HG02973 (cell line): ENCODE measurements around the gene RNF113B.
A peak's percentile ranks its signal among the peaks of the same experiment; 100 is the strongest.

Source experiments
- ATAC-seq: cut with Tn5 transposase; IDR thresholded peaks from one replicate; pipeline ENCODE4 v1.9.1; 2021; ENCODE audit warnings: moderate library complexity; ENCODE audit not compliant: unreplicated experiment

The RNF113B gene

DNA sequence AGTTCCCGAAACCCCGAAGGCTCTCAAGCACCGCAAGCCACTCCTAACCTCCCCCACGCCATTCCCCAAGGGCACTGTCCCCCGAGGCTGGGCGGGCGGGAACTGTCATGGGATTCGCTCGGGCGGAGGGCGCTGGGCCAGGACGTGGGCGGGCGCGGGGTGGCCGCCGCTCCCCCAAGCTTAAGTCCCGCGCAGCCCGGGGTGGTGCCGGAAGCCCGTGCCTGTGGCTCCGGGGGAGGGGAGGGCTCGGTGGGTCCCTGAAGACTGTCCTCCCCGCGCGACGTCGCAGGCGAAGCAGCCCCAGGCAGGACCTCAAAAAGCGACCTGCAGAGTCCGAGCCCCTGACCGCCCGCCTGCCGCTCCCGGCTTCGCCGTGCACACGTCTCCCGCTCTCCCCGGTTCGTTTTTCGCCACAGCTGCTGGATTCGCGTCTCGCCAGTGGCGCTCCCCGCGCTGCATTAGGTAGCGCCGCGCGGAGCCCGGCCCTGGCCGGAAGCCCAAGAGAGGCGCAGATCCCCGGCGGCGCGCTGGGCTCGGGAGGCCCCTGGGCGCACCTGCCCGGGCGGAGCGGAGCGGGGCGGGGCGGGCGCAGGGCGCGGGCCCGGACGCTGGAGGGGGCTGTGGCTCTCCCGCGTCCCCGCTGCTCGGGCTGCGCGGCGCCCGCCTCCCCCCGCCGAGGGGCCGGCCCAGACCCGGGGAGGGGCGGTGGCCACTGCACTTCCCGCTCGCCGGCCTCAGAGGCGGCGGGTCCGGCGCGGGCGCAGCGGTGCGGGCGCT, 34.5 kb downstream of the RNF113B start, which contains the start of gene FARP1:
TSS of gene FARP1 (plus strand) at position 715 of the 777 bp plus-strand sequence. CDS start 70,149 bp downstream, outside the sequence.
- peak; percentile 74 for ATAC-seq

DNA sequence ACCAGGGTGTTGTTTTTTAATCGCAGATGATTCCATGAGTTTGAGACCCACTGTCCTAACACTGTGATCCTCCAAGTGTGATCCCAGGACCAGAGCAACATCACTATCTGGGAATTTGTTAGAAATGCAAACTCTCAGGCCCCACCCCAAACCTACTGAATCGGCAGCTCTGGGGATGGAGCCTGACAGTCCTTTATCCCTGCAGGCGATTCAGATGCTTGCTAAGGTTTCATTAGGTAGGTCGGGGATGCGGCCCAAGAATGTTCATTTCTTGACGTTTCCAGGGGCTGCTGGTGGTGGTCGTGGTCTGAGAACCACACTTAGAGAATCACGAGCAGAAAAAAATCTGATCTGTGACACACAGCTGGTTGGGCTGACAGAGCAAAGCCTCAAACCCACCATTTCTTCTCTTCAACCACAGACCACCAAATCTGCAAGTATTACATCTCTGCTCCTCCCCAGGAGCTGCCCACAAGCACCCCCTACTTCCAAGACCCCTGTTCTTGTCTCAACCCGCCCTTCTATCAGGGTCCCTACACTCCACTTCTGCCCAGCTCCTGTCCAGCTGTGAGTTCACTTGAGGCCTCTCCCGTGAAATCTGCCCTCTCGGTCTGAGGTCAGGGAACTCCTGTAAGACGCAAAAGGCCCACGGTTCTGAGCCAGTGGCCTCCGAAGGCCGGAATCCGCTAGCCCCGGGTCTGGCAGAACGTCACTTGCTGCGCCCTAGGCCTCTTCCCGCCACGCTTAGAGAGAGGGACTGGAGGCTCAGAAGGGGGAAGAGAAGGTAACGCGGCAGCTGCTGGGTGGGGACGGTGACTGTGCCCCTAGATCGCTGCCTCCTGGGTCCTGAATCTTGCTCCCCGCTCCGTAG, 35.3 kb downstream of the RNF113B start:
- ATAC-seq = no peak

DNA sequence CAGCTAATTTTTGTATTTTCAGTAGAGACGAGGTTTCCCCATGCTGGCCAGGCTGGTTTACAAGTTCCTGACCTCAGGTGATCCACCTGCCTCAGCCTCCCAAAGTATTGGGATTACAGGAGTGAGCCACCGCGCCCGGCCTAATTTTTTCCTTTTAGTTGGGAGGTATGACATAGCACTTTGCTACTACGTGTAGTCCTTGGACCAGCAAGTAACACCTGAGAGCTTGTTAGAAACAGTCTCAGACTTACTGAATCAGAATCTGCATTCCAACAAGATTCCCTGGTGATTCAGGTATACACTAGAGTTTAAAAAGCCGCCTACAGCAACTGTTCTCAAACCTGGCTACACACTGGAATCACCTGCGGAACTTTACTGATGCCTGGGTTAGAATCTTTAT, 36.0 kb downstream of the RNF113B start:
- no peak for ATAC-seq

DNA sequence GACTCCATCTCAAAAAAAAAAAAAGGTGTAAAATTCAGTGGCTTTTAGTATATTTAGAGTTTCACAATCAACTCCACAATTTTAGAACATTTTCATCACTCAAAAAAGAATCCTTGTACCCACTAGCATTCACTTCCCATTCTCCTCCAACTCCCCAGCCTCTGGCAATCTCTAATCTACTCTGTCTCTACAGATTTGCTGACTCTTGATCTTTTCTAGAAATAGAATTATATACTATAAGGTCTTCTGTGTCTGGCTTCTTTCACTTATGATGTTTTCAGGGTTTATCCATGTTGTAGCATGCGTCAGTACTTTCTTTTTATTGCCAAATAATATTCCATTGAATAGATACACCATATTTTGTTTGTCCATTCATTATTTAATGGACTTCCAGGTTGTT, 42.2 kb downstream of the RNF113B start:
- no peak for ATAC-seq

DNA sequence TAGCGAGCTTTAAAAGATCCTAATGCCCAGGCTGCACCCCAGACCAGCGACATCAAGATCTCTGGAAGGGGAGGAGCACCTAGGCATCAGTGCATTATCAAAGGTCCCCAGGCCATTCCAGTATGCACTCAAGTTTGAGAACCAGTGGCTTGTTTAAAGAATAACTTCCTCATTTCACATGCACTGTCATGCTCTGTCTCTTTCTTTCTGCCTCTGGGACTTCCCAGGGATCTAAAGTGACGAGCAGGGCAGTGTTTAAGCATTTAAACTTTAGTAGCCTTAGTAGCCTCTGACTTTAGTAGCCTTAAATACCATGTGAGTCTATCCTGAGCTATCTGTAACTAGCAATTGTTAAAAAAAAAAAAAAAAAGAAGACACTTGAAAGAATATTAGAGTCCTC, 43.1 kb downstream of the RNF113B start:
- ATAC-seq = peak; percentile 80

DNA sequence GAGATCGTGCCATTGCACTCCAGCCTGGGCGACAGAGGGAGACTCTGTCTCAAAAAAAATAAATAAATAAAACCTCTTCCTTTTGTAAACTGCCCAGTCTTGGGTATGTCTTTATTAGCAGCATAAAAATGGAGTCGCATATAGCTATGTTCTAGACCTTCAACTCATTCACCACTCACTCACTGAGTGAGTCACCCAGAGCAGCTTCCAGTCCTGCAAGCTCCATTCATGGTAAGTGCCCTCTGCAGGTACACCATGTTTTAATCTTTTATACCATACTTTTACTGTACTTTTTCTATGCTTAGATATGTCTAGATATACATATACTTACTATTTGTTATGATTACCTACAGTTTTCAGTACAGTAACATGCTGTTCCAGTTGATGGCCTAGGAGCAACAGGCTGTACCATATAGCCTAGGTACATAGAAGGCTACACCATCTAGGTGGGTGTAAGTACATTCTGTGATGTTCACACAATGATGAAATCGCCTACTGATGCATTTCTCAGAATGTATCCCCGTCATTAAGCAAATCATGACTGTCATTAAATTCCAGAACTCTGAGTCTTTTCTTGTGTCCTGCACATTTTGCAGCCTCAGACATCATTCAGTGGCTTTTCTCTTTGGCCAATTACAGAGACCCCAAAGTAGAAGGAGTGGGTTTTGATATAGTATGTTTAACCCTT, 47.9 kb downstream of the RNF113B start:
- ATAC-seq = no peak
